Measurements from ENCODE around the gene ERC1.

DNA sequence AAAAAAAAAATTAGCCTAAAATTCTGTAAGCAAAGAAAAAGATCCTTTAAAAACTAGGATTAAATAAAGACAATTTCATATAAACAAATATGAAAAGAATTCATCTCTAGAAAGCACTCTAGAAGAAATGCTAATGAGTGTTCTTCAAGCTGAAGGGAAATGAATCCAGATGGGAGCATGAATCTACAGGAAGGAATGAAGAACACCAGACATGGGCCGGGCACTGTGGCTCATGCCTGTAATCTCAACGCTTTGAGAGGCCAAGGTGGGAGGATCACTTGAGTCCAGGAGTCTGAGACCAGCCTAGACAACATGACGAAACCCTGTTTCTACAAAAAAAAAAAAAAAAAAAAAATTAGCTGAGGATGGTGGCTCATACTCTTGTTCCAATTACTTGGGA is 306.2 kb downstream of the ERC1 start:
- no peak for TF ChIP-seq CTCF (IDR thresholded peaks at IDR 0.05; ENCODE audit: insufficient read depth, low read length)
- TF ChIP-seq SPI1 (IDR thresholded peaks at IDR 0.05; ENCODE audit: borderline replicate concordance, low read depth), result no peak
- no peak for TF ChIP-seq POLR2AphosphoS5 (IDR thresholded peaks at IDR 0.05; ENCODE audit: low read depth)
- TF ChIP-seq, protein P1, sequence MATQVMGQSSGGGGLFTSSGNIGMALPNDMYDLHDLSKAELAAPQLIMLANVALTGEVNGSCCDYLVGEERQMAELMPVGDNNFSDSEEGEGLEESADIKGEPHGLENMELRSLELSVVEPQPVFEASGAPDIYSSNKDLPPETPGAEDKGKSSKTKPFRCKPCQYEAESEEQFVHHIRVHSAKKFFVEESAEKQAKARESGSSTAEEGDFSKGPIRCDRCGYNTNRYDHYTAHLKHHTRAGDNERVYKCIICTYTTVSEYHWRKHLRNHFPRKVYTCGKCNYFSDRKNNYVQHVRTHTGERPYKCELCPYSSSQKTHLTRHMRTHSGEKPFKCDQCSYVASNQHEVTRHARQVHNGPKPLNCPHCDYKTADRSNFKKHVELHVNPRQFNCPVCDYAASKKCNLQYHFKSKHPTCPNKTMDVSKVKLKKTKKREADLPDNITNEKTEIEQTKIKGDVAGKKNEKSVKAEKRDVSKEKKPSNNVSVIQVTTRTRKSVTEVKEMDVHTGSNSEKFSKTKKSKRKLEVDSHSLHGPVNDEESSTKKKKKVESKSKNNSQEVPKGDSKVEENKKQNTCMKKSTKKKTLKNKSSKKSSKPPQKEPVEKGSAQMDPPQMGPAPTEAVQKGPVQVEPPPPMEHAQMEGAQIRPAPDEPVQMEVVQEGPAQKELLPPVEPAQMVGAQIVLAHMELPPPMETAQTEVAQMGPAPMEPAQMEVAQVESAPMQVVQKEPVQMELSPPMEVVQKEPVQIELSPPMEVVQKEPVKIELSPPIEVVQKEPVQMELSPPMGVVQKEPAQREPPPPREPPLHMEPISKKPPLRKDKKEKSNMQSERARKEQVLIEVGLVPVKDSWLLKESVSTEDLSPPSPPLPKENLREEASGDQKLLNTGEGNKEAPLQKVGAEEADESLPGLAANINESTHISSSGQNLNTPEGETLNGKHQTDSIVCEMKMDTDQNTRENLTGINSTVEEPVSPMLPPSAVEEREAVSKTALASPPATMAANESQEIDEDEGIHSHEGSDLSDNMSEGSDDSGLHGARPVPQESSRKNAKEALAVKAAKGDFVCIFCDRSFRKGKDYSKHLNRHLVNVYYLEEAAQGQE (IDR thresholded peaks at IDR 0.05; ENCODE audit: insufficient replicate concordance, low read depth), result no peak
- TF ChIP-seq GABPA (IDR thresholded peaks at IDR 0.05; ENCODE audit: low read depth), result no peak
